ENCODE measurements around the gene CYP8B1.

DNA sequence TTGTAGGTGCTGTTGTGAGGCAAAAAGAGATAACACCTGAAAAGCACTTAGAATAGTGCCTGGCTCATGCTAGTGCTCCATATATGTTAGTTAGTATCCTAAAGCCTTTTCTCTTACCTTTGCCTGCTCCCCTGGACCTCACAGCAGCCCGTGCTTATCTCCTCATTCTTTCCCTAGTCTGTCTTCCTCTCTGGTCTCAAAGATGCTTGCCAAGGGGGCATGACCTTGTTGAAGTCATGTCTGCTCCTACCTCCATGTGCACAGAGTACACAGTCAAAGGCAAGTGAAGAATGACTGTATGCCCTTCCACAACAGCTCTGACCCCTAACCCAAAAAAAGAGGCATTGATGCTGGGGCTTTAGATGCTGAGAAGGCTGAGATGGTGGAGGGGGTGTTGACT is 722 bp upstream of the CYP8B1 start:
- TF ChIP-seq POLR2A (IDR thresholded peaks at IDR 0.05): no peak
- TF ChIP-seq, protein P1, sequence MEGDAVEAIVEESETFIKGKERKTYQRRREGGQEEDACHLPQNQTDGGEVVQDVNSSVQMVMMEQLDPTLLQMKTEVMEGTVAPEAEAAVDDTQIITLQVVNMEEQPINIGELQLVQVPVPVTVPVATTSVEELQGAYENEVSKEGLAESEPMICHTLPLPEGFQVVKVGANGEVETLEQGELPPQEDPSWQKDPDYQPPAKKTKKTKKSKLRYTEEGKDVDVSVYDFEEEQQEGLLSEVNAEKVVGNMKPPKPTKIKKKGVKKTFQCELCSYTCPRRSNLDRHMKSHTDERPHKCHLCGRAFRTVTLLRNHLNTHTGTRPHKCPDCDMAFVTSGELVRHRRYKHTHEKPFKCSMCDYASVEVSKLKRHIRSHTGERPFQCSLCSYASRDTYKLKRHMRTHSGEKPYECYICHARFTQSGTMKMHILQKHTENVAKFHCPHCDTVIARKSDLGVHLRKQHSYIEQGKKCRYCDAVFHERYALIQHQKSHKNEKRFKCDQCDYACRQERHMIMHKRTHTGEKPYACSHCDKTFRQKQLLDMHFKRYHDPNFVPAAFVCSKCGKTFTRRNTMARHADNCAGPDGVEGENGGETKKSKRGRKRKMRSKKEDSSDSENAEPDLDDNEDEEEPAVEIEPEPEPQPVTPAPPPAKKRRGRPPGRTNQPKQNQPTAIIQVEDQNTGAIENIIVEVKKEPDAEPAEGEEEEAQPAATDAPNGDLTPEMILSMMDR (IDR thresholded peaks at IDR 0.05): no peak
